ENCODE results near the gene NUP210. TPM values are rescaled to one million over a fixed set of nuclear protein-coding genes. Genes with fewer than 3 reads are reported as not detected.

The NUP210 gene
- polyA plus RNA-seq, 1 of the 3 experiments (the other 2 are of a cell fraction): 1.8 TPM

GRCh38 chr3:13314877-13315276, 105.2 kb downstream of the NUP210 start:
- H2AFZ ChIP-seq (ENCODE audit: low read depth): no peak overlapping the region
- ChIA-PET CTCF (no interaction called here), POLR2A (no interaction called here)
- no peaks in the 10 kb centered on the region for H3K9me2 ChIP-seq
- H3F3A ChIP-seq (replicated peaks; ENCODE audit: insufficient read depth): no peaks in the 10 kb centered on the region
- 78% methylated on average over 3 of the region's 3 CpGs for WGBS (ENCODE audit: low lambda C conversion rate)
- H3K27ac ChIP-seq (ENCODE audit: low read depth in 2 of 2, low read length in 1 of 2): no peak overlapping the region
- H3K36me3 ChIP-seq (replicated peaks in 1 of 2; ENCODE audit: control insufficient read depth in 1 of 2, insufficient read depth in 2 of 2, low read length in 1 of 2): no peaks in the 10 kb centered on the region
- TF ChIP-seq FOXM1 (IDR thresholded peaks at IDR 0.05; ENCODE audit: low read depth) (no peak), CTCF (IDR thresholded peaks at IDR 0.05) (no peak), RCOR1 (IDR thresholded peaks at IDR 0.05; ENCODE audit: low read length) (no peak), GABPA (IDR thresholded peaks at IDR 0.05; ENCODE audit: low read depth) (no peak), USF1 (IDR thresholded peaks at IDR 0.05; ENCODE audit: borderline replicate concordance, low read depth) (no peak), RFX5 (IDR thresholded peaks at IDR 0.05; ENCODE audit: low read length) (no peak), JUND (IDR thresholded peaks at IDR 0.05) (no peak), PBX3 (IDR thresholded peaks at IDR 0.05) (no peak), USF2 (IDR thresholded peaks at IDR 0.05; ENCODE audit: borderline replicate concordance, low read depth, low read length) (no peak)
- H3K27me3 ChIP-seq (ENCODE audit: insufficient read depth): no peaks in the 10 kb centered on the region
- no peak overlapping the region for H3K9ac ChIP-seq
- no peak overlapping the region for H3K4me3 ChIP-seq (ENCODE audit: low read depth in 2 of 2, low read length in 1 of 2)
- H3K4me2 ChIP-seq: no peak overlapping the region
- no peaks in the 10 kb centered on the region for H4K20me1 ChIP-seq (ENCODE audit: insufficient read depth)
- H3K9me3 ChIP-seq: no peaks in the 10 kb centered on the region
- no peak for DNase-seq
- H3K4me1 ChIP-seq (ENCODE audit: control insufficient read depth in 1 of 2, insufficient read depth in 2 of 2, low read depth in 1 of 2, low read length in 1 of 2): no peaks in the 10 kb centered on the region
- no peaks in the 10 kb centered on the region for H3K79me2 ChIP-seq (ENCODE audit: insufficient read depth)

GRCh38 chr3:13313813-13314212, 106.3 kb downstream of the NUP210 start:
- H3K9me2 ChIP-seq: no peaks in the 10 kb centered on the region
- no peaks in the 10 kb centered on the region for H4K20me1 ChIP-seq (ENCODE audit: insufficient read depth)
- 92% methylated on average over 6 of the region's 10 CpGs for WGBS (ENCODE audit: low lambda C conversion rate)
- H3K79me2 ChIP-seq (ENCODE audit: insufficient read depth): no peaks in the 10 kb centered on the region
- H3K9ac ChIP-seq: no peak overlapping the region
- POLR2A ChIA-PET: no interaction called here
- TF ChIP-seq TCF12 (IDR thresholded peaks at IDR 0.05): no peak
- H3K4me2 ChIP-seq: no peak overlapping the region
- no peak overlapping the region for H3K4me3 ChIP-seq (ENCODE audit: low read depth in 2 of 2, low read length in 1 of 2)
- H3K27ac ChIP-seq (ENCODE audit: low read depth in 2 of 2, low read length in 1 of 2): no peak overlapping the region
- H3F3A ChIP-seq (replicated peaks; ENCODE audit: insufficient read depth): no peaks in the 10 kb centered on the region
- no peaks in the 10 kb centered on the region for H3K36me3 ChIP-seq (replicated peaks in 1 of 2; ENCODE audit: control insufficient read depth in 1 of 2, insufficient read depth in 2 of 2, low read length in 1 of 2)
- no peak overlapping the region for H2AFZ ChIP-seq (ENCODE audit: low read depth)
- no peaks in the 10 kb centered on the region for H3K4me1 ChIP-seq (ENCODE audit: control insufficient read depth in 1 of 2, insufficient read depth in 2 of 2, low read depth in 1 of 2, low read length in 1 of 2)
- CTCF ChIA-PET: interaction anchor here (0.9 to 1.6 kb wide), 3 partner anchors 10 to 221 kb away, joined by 3 read pairs; no protein-coding TSS in a partner anchor
- H3K27me3 ChIP-seq (ENCODE audit: insufficient read depth): no peaks in the 10 kb centered on the region
- no peaks in the 10 kb centered on the region for H3K9me3 ChIP-seq
- no peak for DNase-seq

Data from SK-N-SH (cell line).